Stimulated activated CD4-positive, alpha-beta T cell treated with anti-CD3 and anti-CD28 coated beads, Interleukin-2, amount 100 ng/mL, for 4 hours (primary cell): Measurements from ENCODE around the gene UGT1A3.

Experiments
- DNase-seq: peaks from one replicate; pipeline ENCODE4 v3.0.0-alpha.2; 2020; ENCODE audit warnings: low read depth

UGT1A3 gene

DNA sequence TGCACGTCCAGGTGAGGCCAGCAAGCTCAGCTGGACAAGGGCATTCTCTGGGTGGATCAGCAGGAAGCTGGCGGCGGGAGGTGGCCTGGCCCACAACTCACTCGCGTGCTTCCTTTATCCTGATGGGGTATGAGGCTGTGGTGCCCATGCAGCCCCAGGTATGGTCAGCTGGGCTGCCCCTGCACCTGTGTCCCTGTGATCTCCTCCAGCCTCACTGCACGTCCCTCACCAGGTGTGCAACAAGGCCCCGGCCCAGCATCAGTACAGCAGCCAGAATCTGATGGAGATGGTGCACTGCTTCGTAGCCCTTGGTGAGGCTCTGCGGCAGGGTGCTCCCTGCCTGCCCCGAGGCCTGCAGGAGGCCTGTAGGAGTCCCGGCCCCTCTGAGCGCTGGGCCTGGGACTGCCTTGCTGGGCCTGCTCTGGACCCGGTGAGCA lies 66.9 kb downstream of the UGT1A3 start:
- no peak for DNase-seq

DNA sequence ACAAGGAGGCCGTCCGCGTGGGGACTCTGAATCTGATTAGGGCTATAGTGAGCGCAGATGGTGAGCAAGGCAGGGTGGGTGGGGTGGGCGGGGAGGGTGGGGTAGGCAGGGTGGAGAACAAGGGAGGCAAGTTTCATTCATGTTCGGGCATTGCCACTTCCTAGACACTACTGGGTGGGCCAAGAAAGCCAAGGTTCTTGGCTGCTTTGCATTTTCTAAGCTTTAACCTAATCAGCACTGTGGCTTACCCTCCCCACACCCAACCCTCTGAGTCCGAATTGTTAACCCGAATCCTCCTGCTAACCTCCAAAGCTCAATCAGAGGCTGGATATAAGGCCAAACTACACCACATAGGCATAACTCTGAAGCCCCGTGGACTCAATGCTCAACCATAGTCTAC lies 67.4 kb downstream of the UGT1A3 start:
- DNase-seq = no peak

DNA sequence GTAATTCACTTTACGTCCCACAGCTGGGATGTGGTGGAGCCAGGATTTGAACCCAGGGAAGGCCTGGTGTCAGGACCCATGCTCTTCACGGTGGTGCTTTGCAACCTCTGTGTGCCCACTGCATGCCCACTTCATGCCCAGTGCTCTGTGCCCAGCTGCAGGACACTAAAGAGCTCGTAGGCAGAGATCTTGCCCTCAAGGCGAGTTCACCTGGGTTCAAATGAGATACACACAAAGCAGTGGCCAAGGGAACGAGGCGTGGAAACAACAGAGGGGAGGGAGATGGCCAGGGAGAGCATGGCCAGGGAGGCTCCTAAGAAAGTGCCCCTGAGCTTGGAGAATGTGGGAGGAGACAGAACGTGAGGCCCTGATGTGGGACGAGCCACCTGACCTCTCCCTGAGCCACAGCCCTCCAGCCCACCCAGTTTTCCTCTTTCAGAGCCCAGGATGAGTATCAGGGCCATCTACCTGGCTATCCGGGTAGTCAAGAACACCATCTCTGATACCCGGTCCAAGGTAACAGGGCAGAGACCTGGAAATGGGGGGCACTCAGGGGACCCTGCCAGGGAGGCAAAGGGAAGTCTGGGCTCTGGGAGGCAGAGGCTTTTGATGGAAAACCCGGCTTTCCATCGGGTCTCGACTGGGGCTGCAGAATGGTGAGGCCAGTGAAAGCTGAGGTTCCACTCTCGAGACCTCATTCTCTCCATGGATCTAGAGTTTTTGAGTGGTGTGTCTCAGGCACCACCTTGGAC lies 69.7 kb downstream of the UGT1A3 start:
- no peak for DNase-seq

DNA sequence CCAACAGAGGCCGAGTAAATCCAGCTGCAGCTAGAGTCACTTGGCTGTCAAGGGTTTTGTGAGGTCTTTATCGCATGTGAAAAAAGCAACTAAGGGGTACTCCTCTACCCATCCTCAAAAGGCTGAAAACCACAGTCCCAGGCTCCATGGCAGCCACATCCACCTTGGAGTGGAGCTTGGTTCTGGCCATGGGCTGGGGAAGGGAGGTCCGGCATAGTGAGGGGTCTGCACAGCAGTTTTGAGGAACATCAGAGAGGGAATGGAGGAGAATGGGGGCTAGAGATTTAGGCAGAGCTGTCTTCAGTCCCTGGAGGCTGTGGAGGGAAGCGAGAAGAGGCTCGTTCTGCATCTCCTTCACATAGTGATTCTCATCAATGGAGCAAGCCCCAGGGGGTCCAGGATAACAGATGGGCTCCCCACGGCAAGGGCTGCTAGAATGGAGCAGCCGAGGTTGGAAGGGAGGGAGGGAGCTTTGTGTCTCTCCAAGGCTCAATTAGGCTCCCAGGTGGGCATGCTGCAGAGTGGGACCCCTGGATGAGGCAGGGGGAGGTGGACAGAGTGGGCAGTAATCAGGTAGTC lies 70.3 kb downstream of the UGT1A3 start:
- DNase-seq = no peak

DNA sequence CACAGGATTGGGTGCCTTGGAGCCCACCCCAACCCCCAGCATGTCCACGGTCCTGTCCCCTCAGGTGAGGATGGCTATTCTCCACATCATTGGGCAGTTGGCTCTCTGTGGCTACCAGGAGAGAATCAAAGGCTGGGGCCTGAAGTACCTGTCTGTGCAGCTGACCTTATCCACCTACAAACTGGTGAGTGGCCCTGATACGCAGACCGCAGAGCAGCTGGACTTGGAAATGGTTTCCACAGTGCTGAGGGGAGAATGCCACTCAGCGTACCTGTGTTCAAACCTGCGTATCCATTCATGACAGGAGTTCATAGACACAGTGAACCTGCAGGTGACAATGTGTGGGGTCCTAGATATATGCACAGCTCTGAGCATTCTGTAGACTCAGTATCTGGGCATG lies 70.9 kb downstream of the UGT1A3 start:
- no peak for DNase-seq

DNA sequence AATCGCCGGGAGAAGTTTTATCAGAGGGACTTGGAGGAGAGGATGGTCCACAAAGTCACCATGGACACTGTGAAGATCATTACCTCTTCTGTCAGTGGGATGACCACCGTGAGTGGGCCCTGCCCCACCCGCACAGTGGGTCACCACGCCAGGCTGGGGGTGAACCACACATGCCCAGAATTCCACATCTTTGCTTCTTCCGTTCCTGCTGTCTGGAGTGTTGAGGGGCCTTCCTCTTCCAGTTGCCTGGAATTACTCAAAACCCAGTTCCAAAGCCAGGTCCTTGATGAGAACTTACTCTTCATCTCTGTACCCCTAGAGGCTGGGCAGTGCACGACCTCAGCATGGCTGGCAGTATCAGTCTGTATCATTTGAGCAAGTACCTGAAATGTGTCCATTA lies 71.4 kb downstream of the UGT1A3 start:
- DNase-seq = no peak

DNA sequence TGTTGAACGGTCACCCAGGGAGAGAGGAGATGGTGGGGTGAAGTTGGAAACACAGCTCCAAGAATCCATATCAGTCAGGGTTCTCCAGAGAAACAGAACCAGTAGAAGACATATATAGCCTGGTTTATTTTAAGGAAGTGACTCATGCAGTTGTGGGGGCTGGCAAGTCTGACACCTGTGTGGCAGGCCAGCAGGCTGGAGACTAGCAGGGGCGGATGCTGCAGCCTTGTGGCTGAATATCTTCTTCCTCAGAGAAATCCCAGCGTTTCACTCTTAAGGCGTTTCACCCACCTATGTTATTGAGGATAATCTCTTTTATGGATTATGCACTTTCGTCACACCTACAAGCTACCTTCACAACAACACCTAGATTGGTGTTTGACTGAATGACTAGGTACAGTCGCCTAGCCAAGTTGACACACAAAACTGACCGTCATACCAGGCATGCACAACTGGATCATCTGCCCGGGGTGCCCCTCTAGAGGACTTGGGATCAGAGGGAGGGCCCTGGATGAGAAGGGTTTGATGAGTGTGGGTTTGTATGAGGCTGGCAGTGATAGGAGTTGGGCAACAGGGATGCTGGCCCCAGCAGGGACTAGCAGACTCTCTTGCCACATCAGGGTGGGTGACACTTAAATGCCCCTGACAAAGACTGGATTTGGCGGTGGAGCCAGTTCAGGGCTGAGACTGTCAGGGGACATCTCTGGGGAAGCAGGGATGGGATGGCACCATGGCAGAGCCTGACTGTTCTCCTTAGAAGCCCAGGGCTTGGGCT lies 72.7 kb downstream of the UGT1A3 start:
- DNase-seq = no peak

DNA sequence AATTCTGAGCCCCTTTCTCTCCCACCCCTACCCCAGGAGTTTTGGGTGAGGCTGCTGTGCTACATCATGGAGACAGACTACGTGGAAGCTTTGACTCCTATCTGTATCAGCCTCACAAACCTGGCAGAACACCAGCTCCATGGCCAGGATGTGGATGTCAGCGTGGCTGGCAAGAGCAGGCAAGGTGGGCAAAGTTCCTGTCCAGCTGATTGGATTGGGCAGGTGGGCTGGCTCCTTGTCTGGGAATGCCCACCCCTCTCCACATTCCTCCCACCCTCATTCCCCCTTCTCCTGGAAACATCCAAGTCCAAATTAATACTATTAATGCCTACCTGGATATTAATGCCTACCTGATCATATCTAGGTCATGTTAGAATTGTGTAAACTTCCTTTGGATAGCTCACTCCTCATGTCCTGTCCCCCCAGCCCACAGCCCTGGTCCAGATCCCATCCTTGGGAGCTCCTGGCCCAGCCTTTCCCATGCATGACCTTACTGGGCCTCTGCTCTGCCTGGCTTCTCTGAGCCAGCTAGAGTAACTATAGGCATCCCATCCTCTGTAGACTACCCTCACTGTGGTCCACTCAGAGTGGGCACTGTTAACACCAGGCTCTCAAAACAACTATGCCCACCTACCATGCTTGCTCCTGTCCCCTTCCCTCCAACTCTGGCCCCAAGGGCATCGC lies 73.4 kb downstream of the UGT1A3 start:
- DNase-seq = no peak

DNA sequence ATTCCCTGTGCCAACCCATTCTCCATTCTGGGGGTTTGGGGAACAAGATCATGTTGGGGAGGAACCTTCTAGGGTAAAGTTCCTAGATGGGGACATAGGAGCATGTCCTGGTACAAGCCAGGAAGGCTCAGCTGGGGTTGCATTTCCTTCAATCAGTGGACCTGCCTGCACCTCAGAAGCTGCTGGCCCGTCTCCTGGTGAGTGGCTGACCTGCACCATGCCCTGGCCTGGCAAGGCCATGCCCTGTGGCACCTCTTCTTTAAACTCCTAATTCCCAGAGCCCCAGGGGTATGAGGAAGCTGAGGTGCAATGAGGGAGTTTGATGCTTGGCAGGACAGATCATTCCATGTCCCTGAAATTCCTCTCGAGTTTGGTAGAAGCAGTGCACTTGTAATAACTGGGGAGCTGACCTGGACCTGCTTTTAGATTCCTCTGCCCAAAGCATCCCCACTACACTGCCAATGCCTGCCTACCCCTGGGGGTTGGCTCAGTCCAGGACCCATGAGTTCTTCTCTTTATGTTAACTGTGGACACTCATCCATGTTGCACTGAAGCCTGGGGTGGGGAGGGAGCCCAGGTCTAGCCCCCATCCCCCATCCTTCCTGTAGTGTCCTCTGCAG lies 74.6 kb downstream of the UGT1A3 start:
- no peak for DNase-seq

DNA sequence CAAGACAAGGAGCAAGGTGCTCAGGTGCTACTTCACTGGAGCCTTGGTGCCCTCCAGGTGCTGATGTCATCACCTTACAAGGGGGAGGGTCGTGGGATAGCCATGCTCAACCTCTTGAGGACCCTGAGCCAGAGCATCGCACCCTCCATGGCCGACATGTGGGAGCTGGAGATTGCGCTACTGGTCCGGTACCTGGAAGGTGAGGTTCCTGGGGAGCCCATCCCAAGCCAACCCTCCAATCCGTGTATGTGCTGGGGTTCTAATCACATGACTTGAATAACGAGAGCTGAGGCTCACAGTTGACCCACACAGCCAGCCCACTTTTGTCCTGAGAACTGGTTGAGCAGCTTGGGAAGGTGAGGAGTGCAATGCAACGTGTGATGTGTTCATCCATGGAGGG lies 75.2 kb downstream of the UGT1A3 start:
- DNase-seq = no peak

DNA sequence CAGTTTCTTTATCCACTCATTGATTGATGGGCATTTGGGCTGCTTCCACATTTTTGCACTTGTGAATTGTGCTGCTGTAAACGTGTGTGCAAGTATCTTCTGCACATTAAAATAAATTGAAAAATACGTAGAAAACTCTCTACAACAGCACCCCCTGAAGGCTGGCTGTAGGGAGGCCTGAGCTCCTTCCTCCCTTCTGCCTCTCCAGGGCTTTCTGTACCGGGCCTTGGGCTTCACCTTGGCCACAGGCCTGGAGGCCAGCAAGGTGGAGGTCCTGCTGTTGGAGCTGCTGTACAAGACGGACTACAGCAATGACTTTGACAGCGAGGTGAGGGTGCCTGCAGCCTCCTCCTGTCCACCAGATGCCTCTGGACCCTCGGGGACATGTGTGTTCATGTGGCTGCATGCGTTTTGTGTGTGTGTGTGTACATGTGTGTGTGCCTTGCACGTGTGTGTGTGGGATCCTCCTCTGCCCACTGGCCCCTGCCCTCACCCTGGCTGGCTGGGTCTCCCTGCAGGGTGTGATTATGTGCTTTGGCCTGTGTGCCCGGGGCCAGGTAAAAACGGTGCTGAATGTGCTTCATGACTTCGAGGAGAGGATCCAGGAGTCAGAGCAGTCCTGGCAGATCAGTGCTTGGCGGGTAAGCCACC lies 78.5 kb downstream of the UGT1A3 start:
- DNase-seq = no peak

DNA sequence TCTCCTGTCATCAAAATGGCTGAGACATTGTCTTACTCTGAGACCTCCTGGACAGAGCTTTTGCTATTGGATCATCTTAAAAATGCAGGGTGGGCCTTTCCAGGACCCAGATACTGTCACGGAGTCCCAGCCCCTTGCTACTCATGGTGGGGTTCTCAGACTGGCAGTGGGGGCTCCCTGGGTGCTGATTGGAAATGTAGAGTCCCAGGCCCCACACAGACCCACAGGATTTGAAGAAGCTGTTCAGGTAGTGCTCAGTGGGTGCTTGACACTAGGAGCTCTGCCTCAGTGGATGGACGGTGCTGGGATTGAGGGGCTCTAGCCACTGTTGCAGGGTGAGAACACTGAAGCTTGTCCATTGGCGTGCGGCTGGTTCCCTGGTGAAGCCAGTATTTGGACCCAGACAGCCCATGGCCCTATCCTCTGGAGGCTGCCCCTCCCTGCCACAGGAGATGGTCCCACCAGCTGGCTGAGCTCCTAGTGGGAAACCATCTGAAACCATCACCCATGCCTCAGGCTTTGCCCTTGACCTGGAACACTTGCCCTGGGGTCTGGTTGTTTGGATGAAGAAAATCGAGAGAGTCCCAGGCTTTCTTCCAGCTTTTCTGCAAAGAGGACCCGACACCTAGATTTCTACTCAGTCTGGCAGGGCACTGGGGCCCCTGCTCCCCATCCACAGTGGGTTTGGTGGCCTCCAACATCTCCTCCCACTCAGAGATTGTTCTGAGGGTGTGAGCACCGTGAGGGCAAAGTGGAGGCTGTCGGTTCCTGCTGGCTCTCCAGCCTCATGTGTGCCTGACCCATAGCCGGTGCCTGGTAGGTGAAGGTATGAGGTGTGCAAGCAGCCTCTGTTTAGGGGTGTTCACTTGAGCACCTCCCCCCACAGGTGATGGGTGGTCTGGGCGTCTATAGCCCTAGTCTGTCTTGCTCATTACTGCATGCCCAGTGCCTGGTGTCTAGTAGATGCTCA lies 79.4 kb downstream of the UGT1A3 start:
- DNase-seq = no peak

DNA sequence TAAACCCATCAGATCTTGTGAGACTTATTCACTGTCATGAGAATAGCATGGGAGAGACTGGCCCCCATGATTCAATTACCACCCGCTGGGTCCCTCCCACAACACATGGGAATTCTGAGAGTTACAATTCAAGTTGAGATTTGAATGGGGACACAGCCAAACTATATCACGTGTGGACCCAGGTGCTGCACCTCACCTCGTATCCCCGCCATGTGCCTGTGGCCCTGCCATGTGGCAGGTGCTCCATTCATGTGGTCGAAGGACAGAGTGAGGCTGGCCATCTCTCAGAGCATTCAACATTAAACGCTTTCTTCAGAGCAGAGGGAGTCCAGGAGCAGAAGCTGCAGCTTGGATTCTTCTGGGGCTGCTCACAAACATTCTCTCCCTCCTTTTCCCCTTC lies 81.5 kb downstream of the UGT1A3 start:
- no peak for DNase-seq

DNA sequence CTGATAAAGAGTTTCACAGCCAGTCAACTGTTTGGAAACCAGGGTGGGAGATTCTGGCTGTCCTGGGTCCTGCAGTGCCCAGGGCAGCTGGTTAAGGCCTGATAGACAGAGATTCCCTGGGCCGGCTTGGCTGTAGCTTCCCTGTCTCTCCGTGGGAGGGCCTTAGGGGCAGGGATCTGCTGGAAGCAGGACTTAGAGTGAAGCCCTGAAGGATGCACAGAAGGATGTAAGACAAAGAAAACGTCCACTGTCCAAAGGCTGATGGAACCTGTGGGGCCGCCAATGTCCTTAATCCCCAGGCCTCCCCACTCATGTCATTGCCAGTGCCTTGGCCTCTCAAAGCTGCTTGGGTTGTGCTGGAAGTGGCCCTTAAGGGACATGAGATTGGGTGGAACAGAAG lies 82.2 kb downstream of the UGT1A3 start:
- DNase-seq = no peak

DNA sequence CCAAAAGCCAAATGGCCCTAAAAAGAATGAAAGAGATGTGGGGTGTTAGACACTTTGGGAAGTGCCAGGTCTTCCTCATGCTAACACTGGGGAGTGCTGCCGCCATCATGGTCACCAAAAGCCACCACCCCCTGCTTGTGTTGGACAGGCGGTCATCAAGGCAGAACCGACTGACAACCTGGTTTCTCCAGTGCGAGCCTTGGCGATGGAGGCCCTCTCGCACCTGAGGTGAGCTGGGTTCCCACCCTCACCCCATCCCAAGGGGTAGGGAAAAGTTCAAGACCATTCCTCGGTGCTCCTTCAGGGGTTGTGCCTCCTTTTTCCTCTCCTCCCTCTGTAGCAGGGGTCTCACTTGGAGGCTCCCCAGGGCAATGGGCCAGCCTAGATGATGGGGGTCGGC lies 82.9 kb downstream of the UGT1A3 start:
- no peak for DNase-seq

DNA sequence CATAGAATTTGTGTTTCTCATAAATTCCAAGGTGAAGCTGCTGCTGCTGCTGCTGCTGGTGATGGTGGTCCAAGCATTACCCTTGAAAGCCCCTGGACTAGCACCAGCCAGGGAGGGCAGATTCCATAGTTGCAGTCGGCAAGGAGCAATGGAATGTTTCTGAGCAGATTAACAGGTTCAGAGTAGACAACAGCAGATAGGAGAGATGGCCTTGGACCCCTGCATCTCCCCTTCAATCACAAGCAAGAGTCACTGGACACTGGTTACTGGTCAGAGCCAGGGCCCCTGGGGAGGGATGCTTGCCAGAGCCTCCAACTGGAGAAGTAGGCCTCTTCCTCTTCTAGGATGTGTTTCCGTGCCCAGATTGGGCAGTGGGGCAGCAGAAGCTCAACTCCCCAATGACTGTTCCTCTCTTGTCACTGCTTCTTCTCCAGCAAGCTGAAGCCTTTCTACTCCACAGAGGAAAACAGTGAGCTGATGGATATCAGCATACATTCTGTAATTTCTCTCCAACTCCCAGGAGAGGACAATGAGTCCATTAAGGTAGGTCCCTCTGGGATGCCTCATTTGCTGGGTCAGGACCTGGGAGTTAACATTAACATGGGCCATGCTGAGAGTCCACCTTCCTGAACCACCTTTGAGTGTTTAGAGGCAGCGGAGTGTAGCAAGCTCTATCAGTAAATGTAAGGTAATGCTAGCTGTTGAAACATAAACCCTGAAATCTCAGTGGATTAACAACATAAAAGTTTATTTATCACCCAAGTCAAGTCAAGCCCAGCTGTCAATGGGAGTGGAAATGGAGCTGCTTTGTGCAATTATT lies 84.6 kb downstream of the UGT1A3 start:
- DNase-seq = no peak

DNA sequence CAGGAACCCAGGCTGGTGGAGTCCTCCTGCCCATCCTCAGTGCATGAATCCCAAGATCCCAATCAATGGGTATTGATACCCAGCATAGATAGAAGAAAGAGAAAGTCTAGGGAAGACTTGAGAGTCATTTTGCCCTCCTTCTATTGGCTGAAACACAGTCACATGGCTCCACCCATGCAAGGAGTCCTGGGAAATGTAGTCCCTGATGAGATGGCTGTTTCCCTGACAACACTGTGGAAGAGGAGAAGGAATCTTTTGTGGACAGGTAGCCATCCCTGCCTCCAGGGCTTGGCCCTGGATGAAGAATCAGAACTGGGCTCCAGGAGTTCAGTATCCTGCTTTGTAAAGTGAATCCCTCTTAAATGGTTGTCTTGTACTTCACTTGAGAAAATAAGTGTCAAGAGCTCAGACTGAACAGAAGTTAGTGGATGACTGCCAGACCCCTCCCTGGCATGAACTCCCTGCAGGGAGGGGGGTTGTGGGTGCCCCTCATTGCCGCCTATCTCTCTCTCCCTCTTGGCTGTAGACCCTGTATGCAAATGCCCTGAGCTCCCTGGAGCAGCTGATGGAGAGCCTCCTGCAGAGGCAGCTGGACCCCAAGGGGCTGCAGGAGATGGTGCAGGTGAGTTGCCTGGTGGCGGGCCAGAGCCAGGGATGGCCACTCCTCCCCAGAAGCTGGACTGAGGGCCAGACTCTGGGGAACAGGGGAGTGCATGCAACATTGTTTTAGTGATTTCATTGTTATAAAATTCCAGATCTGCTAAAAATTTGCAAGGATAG lies 85.4 kb downstream of the UGT1A3 start:
- no peak for DNase-seq

DNA sequence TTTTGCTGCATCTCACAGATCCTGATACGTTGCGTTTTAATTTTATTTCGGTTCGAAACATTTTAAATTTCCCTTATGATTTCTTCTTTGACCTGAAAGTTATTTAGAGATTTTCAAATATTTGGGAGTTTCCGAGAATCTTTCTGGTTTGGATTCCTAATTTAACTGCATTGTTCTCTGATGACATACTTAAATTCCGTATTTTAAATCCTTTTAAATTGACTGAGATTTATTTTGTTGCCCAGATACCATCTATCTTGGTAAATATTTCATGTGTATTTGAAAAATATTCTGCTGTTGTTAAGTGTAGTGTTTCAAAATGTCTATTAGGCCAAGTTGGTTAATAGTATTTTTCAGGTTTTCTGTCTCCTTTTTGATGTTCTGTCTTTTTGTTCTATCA lies 87.0 kb downstream of the UGT1A3 start:
- no peak for DNase-seq

DNA sequence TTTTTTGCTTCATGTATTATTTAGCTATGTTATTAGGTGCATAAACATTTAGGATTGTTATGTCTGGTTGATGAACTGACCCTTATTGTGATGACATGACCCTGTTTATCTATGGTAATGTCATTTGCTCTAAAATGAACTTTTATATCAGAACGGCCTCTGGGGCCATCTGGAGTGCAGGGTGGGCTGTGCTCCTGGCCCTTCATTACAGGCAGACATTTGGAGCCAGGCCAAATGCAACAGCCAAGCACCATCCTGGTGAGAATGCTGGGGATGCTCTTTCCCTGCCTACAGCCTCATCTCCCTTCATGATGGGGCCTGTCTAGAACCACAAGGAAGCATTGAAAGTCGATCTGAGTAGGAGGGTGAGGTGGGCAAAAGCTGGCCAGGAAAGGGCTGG lies 87.5 kb downstream of the UGT1A3 start:
- no peak for DNase-seq
